ENCODE measurements around the gene REXO5. TPM values are rescaled to one million over a fixed set of nuclear protein-coding genes. Genes with fewer than 3 reads are reported as not detected.

The REXO5 gene
- total and polyA plus RNA-seq, 2 of the 13 experiments (the other 11 are each of a cell fraction or from before 2014, with no cell fraction given), result 5.9 to 13.1 TPM

DNA sequence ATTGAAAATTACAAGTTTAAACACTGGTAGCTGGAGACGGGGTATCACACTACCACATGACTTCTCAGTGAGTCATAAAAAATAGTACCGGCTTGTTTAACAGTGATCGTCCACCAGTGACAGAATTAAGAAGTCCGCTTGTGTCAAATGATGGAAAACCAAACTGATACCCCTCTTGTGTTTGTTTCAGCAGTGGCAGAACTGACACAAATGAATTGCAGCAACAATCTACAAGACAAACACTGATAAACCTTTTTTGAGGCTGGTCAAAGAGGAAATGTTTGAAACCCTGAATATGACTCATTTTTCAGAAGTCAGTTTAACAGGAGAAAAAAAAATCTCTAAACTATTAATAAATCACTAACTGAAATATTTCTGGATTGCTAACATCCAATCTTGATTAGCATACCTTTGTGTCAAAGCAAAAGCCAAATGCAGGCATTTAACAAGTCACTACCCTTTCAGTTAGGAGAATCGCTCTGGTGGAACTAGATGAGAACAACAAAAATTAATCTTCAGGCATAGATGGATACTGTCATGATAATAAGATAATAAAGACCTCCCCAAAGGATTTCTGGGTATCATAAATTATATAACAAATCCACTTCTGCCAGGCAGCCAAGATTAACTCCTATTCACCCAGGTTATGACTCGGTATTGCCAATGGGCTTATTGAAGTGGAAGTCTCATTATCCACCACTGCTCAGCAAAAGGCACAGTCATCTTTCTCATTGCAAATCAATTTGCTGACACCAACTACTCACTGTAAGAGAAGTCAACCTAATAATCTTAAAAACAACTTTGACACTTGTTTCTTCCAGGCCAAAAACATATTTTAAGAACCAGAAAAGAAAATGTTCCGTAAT is 73.1 kb downstream of the REXO5 start (continued):
- TF ChIP-seq THYN1 (CRISPR knock-in tag; IDR thresholded peaks at IDR 0.05; ENCODE audit: borderline replicate concordance, low read depth), result 0 out of 2 replicates have a peak, but pooled peaks have one; percentile 47
- TF ChIP-seq ZNF326 (CRISPR knock-in tag; IDR thresholded peaks at IDR 0.05; ENCODE audit: borderline replicate concordance), result no peak
- TF ChIP-seq CREB1 (IDR thresholded peaks at IDR 0.05), result peak; percentile 17; the same call in 1 of the 2 replicates
- TF ChIP-seq CREB1 (CRISPR knock-in tag; IDR thresholded peaks at IDR 0.05), result peak; percentile 30; the same call in 1 of the 2 replicates
- 0 out of 2 replicates have a peak, but pooled peaks have one; percentile 11 for TF ChIP-seq ELF3 (CRISPR knock-in tag; IDR thresholded peaks at IDR 0.05)
- TF ChIP-seq FOSL2 (CRISPR knock-in tag; IDR thresholded peaks at IDR 0.05), result peak; percentile 77
- TF ChIP-seq, protein P1, sequence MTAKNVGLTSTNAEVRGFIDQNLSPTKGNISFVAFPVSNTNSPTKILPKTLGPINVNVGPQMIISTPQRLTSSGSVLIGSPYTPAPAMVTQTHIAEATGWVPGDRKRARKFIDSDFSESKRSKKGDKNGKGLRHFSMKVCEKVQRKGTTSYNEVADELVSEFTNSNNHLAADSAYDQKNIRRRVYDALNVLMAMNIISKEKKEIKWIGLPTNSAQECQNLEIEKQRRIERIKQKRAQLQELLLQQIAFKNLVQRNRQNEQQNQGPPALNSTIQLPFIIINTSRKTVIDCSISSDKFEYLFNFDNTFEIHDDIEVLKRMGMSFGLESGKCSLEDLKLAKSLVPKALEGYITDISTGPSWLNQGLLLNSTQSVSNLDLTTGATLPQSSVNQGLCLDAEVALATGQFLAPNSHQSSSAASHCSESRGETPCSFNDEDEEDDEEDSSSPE (CRISPR knock-in tag; IDR thresholded peaks at IDR 0.05), result 0 out of 2 replicates have a peak, but pooled peaks have one; percentile 7
- 0 out of 2 replicates have a peak, but pooled peaks have one; percentile 21 for TF ChIP-seq CEBPG (CRISPR knock-in tag; IDR thresholded peaks at IDR 0.05)
- 0 out of 2 replicates have a peak, but pooled peaks have one; percentile 21 for TF ChIP-seq ARNTL (CRISPR knock-in tag; IDR thresholded peaks at IDR 0.05)
- no peak for TF ChIP-seq RNF2 (conservative IDR thresholded peaks at IDR 0.05; ENCODE audit: low read depth)
- no peak for TF ChIP-seq ZNF781 (CRISPR knock-in tag; IDR thresholded peaks at IDR 0.05; ENCODE audit: borderline replicate concordance, not compliant biosample characterization)
- TF ChIP-seq DNMT3B (CRISPR knock-in tag; conservative IDR thresholded peaks at IDR 0.05), result 0 out of 2 replicates have a peak, but pooled peaks have one; percentile 43
- 0 out of 2 replicates have a peak, but pooled peaks have one; percentile 12 for TF ChIP-seq YEATS2 (CRISPR knock-in tag; IDR thresholded peaks at IDR 0.05; ENCODE audit: borderline replicate concordance)
- TF ChIP-seq MAFF (IDR thresholded peaks at IDR 0.05; ENCODE audit: low read depth, low read length), result 0 out of 2 replicates have a peak, but pooled peaks have one; percentile 45
- TF ChIP-seq ZNF329 (CRISPR knock-in tag; IDR thresholded peaks at IDR 0.05; ENCODE audit: low read depth), result 0 out of 2 replicates have a peak, but pooled peaks have one; percentile 30
- TF ChIP-seq ATF7-NPFF (CRISPR knock-in tag; IDR thresholded peaks at IDR 0.05; ENCODE audit: low read depth), result no peak
- TF ChIP-seq, protein P2, sequence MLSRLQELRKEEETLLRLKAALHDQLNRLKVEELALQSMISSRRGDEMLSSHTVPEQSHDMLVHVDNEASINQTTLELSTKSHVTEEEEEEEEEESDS (CRISPR knock-in tag; IDR thresholded peaks at IDR 0.05; ENCODE audit: borderline replicate concordance), result 0 out of 2 replicates have a peak, but pooled peaks have one; percentile 35
- TF ChIP-seq SNAPC2 (CRISPR knock-in tag; IDR thresholded peaks at IDR 0.05), result 0 out of 2 replicates have a peak, but pooled peaks have one; percentile 39

Measured in HepG2 (cell line).